Right lobe of liver (tissue), 4 donors: ENCODE measurements around the gene PICALM.

Source experiments
- CTCF ChIP-seq, 4 donors: fragments of 200-600 bp in 3 of 4; fragments of 450-650 bp in 1 of 4; IDR thresholded peaks; one replicate each; pipeline versions ENCODE4 v1.5.1 to v1.8.0; 2016 to 2022; ENCODE audit warnings: antibody characterized with exemption in 4 of 4, mild to moderate bottlenecking in 2 of 4
- POLR2A ChIP-seq: fragments of 450-650 bp; IDR thresholded peaks from one replicate; pipeline ENCODE4 v1.6.1; 2017; ENCODE audit warnings: antibody characterized with exemption, mild to moderate bottlenecking
- donor health status: DM: no; HTN: no; CAD: no.
- donor health status: DM: no; HTN: no; CAD: no.
- donor health status: DM: no; HTN: yes; CAD: no.

GRCh38 chr11:86068951-86069407, at the start of gene PICALM:
- TF ChIP-seq POLR2A (peak; percentile 76), CTCF (IDR thresholded peaks at IDR 0.05) (peak in 1 of 4 donors; percentile 20)
